GM10248 (cell line): ENCODE measurements around the gene SURF6.
A peak's percentile ranks its signal among the peaks of the same experiment; 100 is the strongest.

ENCODE experiments used
- CTCF ChIA-PET: fragments of 300-600 bp; sonication (Branson Sonifier 250); formaldehyde crosslinking; extraction: SDS; loops from one replicate; lab custom pipeline; 2021; ENCODE audit warnings: antibody characterized with exemption; lab: Yijun Ruan, JAX
- POLR2A ChIA-PET: fragments of 350-650 bp; sonication (Branson Sonifier 250); formaldehyde crosslinking; extraction: SDS; loops from one replicate; lab custom pipeline; 2020; ENCODE audit warnings: antibody characterized with exemption; lab: Yijun Ruan, JAX
- DNase-seq: peaks from one replicate; pipeline ENCODE4 v3.0.0; 2012; ENCODE audit errors: extremely low spot score
- TF ChIP-seq, protein P1 (sequence below): IDR thresholded peaks from 2 replicates; pipeline ENCODE4 v1.5.1; 2012; ENCODE audit warnings: mild to moderate bottlenecking, low read depth; ENCODE audit errors: extremely low read depth, missing control alignments, control extremely low read depth

The SURF6 gene

DNA sequence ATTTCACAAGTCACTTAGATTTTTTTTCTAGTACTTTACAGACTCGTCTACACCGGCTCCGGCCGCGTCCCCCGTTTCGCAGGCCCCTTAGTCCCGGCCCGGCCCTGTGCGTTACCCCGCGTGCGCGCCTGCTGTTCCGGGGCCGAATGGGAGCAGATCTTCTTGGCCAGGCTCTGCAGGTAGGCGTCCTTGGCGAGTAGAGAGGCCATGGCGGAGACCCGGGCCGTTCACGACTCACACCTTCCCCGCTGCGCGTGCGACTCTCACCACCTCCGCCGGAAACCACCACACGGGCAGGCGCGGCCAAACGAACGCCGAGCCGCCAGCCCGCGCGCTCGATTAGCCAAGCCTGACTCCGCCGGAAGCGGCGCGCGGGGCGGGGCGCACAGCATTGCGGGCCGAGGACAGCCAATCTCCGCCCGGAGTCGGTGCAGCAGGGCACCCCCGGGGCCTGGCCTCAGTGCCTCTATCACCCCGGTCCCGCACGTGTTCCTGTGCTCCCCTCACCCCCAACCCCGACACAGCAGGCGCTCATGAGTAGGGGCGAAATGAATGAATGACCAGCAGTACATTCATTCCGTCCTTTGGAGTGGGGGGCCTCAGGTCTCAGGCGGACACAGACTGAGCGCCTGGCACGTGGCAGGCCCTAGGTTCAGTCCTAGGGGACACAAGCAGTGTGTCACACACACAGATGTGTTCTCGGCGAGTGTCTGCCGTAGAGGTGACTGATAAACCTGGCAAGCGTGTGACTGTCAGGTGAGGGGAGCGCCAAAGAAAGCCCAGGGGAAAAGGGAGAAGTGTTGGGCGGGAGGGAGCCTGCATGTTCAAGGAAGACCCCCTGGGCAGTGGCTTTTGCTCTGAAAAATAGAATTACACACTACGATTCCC is at the start of gene SURF6:
SURF6 (minus strand) TSS at position 265 of the 888 bp plus-strand sequence; CDS start at position 209, 56 bp downstream.
- ChIA-PET CTCF (no interaction called here), POLR2A (interaction anchor here (0.6 kb wide), 1 partner anchor 36 kb away, joined by 4 read pairs; no protein-coding TSS in a partner anchor)
- TF ChIP-seq, protein P1, sequence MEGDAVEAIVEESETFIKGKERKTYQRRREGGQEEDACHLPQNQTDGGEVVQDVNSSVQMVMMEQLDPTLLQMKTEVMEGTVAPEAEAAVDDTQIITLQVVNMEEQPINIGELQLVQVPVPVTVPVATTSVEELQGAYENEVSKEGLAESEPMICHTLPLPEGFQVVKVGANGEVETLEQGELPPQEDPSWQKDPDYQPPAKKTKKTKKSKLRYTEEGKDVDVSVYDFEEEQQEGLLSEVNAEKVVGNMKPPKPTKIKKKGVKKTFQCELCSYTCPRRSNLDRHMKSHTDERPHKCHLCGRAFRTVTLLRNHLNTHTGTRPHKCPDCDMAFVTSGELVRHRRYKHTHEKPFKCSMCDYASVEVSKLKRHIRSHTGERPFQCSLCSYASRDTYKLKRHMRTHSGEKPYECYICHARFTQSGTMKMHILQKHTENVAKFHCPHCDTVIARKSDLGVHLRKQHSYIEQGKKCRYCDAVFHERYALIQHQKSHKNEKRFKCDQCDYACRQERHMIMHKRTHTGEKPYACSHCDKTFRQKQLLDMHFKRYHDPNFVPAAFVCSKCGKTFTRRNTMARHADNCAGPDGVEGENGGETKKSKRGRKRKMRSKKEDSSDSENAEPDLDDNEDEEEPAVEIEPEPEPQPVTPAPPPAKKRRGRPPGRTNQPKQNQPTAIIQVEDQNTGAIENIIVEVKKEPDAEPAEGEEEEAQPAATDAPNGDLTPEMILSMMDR, result no peak
- peak; percentile 93 for DNase-seq

GRCh38 chr9:133385452-133385851 is 49.5 kb upstream of the SURF6 start:
- TF ChIP-seq, protein P1, result no peak

DNA sequence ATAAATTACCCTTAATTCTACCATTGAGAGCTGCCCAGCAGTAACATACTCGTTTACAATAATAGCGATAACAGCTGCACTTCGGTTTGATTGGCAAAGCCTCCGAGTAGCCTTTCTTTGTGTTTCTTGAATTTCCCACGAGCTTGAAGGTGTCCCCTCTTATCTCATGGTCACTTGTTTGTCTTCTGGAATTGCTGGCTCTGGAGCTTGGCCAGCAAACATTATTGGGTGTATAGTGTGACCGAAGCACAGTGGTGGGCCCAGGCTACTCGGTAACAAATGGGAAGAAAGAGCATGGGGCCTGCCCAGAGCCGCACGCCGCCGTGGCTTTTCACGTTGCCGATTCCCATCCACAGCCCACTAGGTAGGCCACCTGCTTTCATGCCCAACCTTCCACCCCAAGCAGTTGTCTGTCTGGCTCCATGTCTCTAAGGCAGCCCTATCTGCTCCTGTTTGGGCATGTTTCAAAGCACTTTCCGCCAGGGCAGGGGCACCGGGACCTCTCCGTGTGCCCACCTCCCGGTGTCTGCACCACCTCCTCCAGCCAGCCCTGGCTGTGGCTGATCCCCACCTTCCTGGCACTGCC is 48.8 kb upstream of the SURF6 start:
- CTCF ChIA-PET, result no interaction called here
- POLR2A ChIA-PET, result no interaction called here
- no peak for DNase-seq
- TF ChIP-seq, protein P1, result no peak

More at GRCh38 chr9:133385452-133385851, 49.5 kb upstream of the SURF6 start:
- CTCF ChIA-PET, result no interaction called here
- POLR2A ChIA-PET, result no interaction called here
- no peak for DNase-seq

DNA sequence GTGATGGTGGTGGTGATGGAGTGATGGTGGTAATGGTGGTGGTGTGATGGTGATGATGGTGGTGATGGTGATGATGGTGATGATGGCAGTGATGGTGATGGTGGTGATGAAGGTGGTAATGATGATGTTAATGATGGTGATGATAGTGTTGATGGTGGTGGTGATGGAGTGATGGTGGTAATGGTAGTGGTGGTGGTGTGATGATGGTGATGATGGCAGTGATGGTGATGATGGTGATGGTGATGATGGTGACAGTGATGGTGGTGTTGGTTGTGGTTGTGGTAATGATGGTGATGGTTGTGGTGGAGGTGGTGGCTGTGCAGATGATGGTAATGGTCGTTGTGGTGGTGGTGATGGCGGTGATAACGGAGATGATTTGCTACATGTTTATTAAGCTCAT is 47.5 kb upstream of the SURF6 start:
- POLR2A ChIA-PET, result no interaction called here

DNA sequence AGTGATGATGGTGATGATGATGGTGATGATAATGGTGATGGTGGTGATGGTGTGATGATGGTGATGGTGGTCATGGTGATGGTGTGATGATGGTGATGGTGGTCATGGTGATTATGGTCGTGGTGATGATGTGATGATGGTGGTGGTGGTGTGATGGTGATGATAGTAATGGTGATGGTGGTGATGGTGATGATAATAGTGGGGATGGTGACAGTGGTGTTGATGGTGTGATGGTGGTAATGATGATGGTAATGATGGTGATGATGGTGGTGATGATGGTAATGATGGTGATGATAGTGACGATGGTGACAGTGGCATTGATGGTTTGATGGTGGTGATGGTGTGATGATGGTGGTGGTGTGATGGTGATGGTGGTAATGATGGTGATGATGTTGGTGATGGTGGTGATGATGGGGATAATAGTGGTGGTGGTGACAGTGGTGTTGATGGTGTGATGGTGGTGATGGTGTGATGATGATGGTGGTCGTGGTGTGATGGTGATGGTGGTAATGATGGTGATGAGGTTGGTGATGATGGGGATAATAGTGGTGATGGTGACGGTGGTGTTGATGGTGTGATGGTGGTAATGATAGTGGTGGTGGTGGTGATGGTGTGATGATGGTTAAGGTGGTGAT is 46.6 kb upstream of the SURF6 start:
- ChIA-PET CTCF (no interaction called here), POLR2A (no interaction called here)
- DNase-seq, result no peak
- TF ChIP-seq, protein P1, result no peak

More for the DNA sequence above, 47.5 kb upstream of the SURF6 start:
- TF ChIP-seq, protein P1, result no peak
- CTCF ChIA-PET, result no interaction called here
- no peak for DNase-seq

DNA sequence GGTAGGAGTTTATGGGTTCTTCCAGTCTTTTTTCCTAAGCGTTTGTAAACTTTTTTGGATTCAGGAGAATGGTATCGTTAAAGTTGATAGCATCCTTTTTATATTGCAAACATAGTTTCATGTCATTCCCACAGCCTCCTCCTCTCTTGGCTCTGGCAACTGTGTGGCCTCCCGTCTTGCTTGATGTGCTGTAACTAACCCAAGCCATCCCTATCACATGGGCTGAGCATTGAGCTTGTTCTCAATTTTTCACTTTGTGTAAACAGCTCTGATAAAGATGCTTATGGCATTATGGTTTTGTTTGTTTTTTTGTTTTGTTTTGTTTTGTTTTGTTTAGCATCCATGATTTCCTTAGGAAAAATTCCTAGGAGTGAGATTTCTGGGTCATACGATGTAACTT is 44.7 kb upstream of the SURF6 start:
- CTCF ChIA-PET, result no interaction called here
- POLR2A ChIA-PET, result no interaction called here
- TF ChIP-seq, protein P1, result no peak
- no peak for DNase-seq
